K562 (cell line): ENCODE data around the gene EEF1AKMT1. TPM values are rescaled to one million over a fixed set of nuclear protein-coding genes. Genes with fewer than 3 reads are reported as not detected.

Experiments used
- ATAC-seq: fragments of 200-7000 bp; cut with Tn5 transposase; 3 replicates; pipeline ENCODE4 v1.9.1; 2020; ENCODE audit warnings: moderate library complexity
- BruUV-seq: library from RNA; stranded (reverse); fragments of 400-500 nt; replicated peaks from 2 replicates; lab custom pipeline; 2021; lab: Mats Ljungman, UMichigan
- CTCF ChIA-PET: fragments of 300-600 bp; formaldehyde crosslinking; extraction: SDS; loops from one replicate; lab custom pipeline; 2021; ENCODE audit warnings: low intra/inter-chr PET ratio; lab: Yijun Ruan, JAX
- POLR2A ChIA-PET: fragments of 300-600, 350-650 bp; sonication (Branson Sonifier 250); formaldehyde crosslinking; extraction: SDS; loops from one replicate; lab custom pipeline; 2021; ENCODE audit warnings: antibody characterized with exemption, inconsistent platforms; lab: Yijun Ruan, JAX
- DNase-seq, 4 experiments: peaks; one replicate each; pipeline versions ENCODE4 v3.0.0 to v3.0.0-alpha.2; 2011 to 2018; ENCODE audit warnings: low spot score in 3 of 4, mixed read lengths in 3 of 4; ENCODE audit errors: extremely low read depth in 1 of 4
- FAIRE-seq: peaks from 2 replicates; lab custom pipeline; 2011; peaks lifted over from hg19 to GRCh38; lab: Jason Lieb, UNC
- H2AFZ ChIP-seq: 2 replicates; pipeline ENCODE4 v1.6.0; 2011; ENCODE audit warnings: low read depth, low read length, control low read depth, inconsistent platforms
- H3K27ac ChIP-seq: fragments of 200-600 bp; 3 replicates; pipeline ENCODE4 v1.8.0; 2011; ENCODE audit warnings: low read depth, mild to moderate bottlenecking, control low read depth, inconsistent platforms, low read length, moderate library complexity, mixed read lengths; ENCODE audit errors: extremely low read depth
- H3K27me3 ChIP-seq, 2 experiments: fragments of 300-600 bp in 1 of 2; 2 replicates in 1 of 2; 3 replicates in 1 of 2; pipeline versions ENCODE4 v1.6.0 to v1.8.0; 2011; ENCODE audit warnings: inconsistent platforms in 2 of 2, low read length in 2 of 2, mild to moderate bottlenecking in 1 of 2, mixed read lengths in 1 of 2, moderate library complexity in 1 of 2; ENCODE audit not compliant: control insufficient read depth in 2 of 2, insufficient read depth in 2 of 2
- H3K36me3 ChIP-seq: fragments of 300-600 bp; 3 replicates; pipeline ENCODE4 v1.8.0; 2011; ENCODE audit warnings: mild to moderate bottlenecking, low read length, inconsistent platforms; ENCODE audit not compliant: control insufficient read depth, insufficient read depth
- H3K4me1 ChIP-seq, 2 experiments: fragments of 200-600 bp in 1 of 2; replicated peaks in 1 of 2; 2 replicates in 1 of 2; 3 replicates in 1 of 2; pipeline versions ENCODE4 v1.5.1 to v1.8.0; 2011; ENCODE audit warnings: inconsistent platforms in 2 of 2, low read length in 2 of 2, mild to moderate bottlenecking in 1 of 2, mixed read lengths in 1 of 2, moderate library complexity in 1 of 2; ENCODE audit not compliant: control insufficient read depth in 2 of 2, insufficient read depth in 2 of 2
- H3K4me2 ChIP-seq: 2 replicates; pipeline ENCODE4 v1.6.1; 2011; ENCODE audit warnings: low read length, control low read depth, inconsistent platforms, mixed read lengths; ENCODE audit not compliant: insufficient read depth
- H3K4me3 ChIP-seq: fragments of 200-600 bp; sonication (generic), shearing (Covaris generic); 2 replicates; pipeline ENCODE4 v1.5.1; 2016; ENCODE audit warnings: control low read depth, inconsistent platforms
- H3K79me2 ChIP-seq: fragments of 200-600 bp; 3 replicates; pipeline ENCODE4 v1.8.0; 2011; ENCODE audit warnings: low read length, inconsistent platforms; ENCODE audit not compliant: control insufficient read depth, insufficient read depth
- H3K9ac ChIP-seq, 2 experiments: 2 replicates each; pipeline versions ENCODE4 v1.6.0 to v1.6.1; 2011; ENCODE audit warnings: low read depth in 2 of 2, low read length in 2 of 2, control low read depth in 1 of 2, inconsistent platforms in 1 of 2, mild to moderate bottlenecking in 1 of 2, mixed read lengths in 1 of 2; ENCODE audit not compliant: insufficient read depth in 1 of 2
- H3K9me1 ChIP-seq: one replicate; pipeline ENCODE4 v1.6.0; 2011; ENCODE audit warnings: inconsistent platforms, mild to moderate bottlenecking, low read length, moderate library complexity; ENCODE audit not compliant: control insufficient read depth, insufficient read depth
- H3K9me3 ChIP-seq: replicated peaks from 2 replicates; pipeline ENCODE4 v1.5.1; 2011; ENCODE audit warnings: low read depth, low read length, inconsistent platforms; ENCODE audit not compliant: control insufficient read depth, insufficient read depth
- H4K20me1 ChIP-seq: replicated peaks from 2 replicates; pipeline ENCODE4 v1.6.1; 2011; ENCODE audit warnings: low read length, inconsistent platforms, mixed read lengths; ENCODE audit not compliant: control insufficient read depth, insufficient read depth
- ELK1 ChIP-seq: sonication (generic); formaldehyde crosslinking; IDR thresholded peaks from 2 replicates; pipeline ENCODE4 v1.8.1; 2022; ENCODE audit warnings: missing genetic modification reagents
- EZH2 ChIP-seq: IDR thresholded peaks from 2 replicates; pipeline ENCODE4 v1.6.1; 2012; ENCODE audit warnings: low read depth, mild to moderate bottlenecking, inconsistent platforms, low read length, borderline replicate concordance
- HEY1 ChIP-seq: fragments of 250-450 bp; sonication (Bioruptor Pico); IDR thresholded peaks from 2 replicates; pipeline ENCODE4 v1.5.0; 2020; ENCODE audit warnings: mild to moderate bottlenecking, moderate library complexity, borderline replicate concordance
- MAFK ChIP-seq: IDR thresholded peaks from 2 replicates; pipeline ENCODE4 v1.6.1; 2011; ENCODE audit warnings: low read length, improper control_type of control experiment
- MCM7 ChIP-seq, 2 experiments: fragments of 450-650 bp; IDR thresholded peaks; 2 replicates each; pipeline ENCODE4 v1.6.1; 2016 to 2018
- RBM22 ChIP-seq: fragments of 200-400 bp; formaldehyde crosslinking; IDR thresholded peaks from 2 replicates; pipeline ENCODE4 v1.6.1; 2018; ENCODE audit warnings: low read length, low read depth; ENCODE audit not compliant: poor library complexity, severe bottlenecking
- RBM25 ChIP-seq: fragments of 200-400 bp; formaldehyde crosslinking; IDR thresholded peaks from 2 replicates; pipeline ENCODE4 v1.6.1; 2018; ENCODE audit warnings: low read length, low read depth, moderate library complexity; ENCODE audit not compliant: severe bottlenecking
- RFX7 ChIP-seq: fragments of 250-450 bp; sonication (Bioruptor Pico); IDR thresholded peaks from 2 replicates; pipeline ENCODE4 v1.5.1; 2021; ENCODE audit warnings: mild to moderate bottlenecking
- RNF2 ChIP-seq: sonication (generic); IDR thresholded peaks from 2 replicates; pipeline ENCODE4 v1.6.1; 2016
- ZNF586 ChIP-seq: fragments of 450-650 bp; formaldehyde crosslinking; conservative IDR thresholded peaks from 2 replicates; pipeline ENCODE4 v1.4.0; 2020; ENCODE audit warnings: mild to moderate bottlenecking, moderate library complexity
- ZNF609 ChIP-seq: sonication (generic); formaldehyde crosslinking; IDR thresholded peaks from 2 replicates; pipeline ENCODE4 v1.8.1; 2023; ENCODE audit warnings: missing genetic modification reagents, mild to moderate bottlenecking, borderline replicate concordance
- ZNF699 ChIP-seq: fragments of 250-450 bp; sonication (Bioruptor Pico); IDR thresholded peaks from 2 replicates; pipeline ENCODE4 v1.8.0; 2021; ENCODE audit warnings: mild to moderate bottlenecking, moderate library complexity; ENCODE audit not compliant: insufficient replicate concordance
- WGBS: fragments of 100-300 bp; shearing (Covaris generic); methylation state at CpG from one replicate; pipeline ENCODE4 v1.1.6; 2016; ENCODE audit warnings: low coverage, mixed read lengths; ENCODE audit not compliant: insufficient coverage; ENCODE audit errors: missing lambda C conversion rate; 5-methylcytosine and 5-hydroxymethylcytosine counted together
- in situ Hi-C: fragments of 300-500 bp; cut with MboI; formaldehyde crosslinking; loops from 4 replicates; pipeline ENCODE4 v1.15.0; 2018; ENCODE audit warnings: inconsistent platforms, mixed read lengths
- intact Hi-C: fragments of 100-400 bp; cut with micrococcal nuclease; formaldehyde crosslinking; loops from 2 replicates; pipeline ENCODE4 v1.14.2; 2022
- polyA plus RNA-seq, 8 experiments: library from polyadenylated mRNA; depleted of rRNA in 4 of 8; stranded (reverse) in 5 of 8; unstranded in 3 of 8; fragments of >200 nt; fragmentation: Nextera tagmentation in 2 of 8; fragmentation: Illumina TruSeq in 1 of 8; extraction: Ambion mirVana in 2 of 8; extraction: Trizol in 1 of 8; gene quantifications; 2 replicates each; pipeline versions ENCODE4 v1.2.1 to v1.2.3, GENCODE V29; 2011 to 2014; ENCODE audit warnings: inconsistent platforms in 1 of 8, missing spikeins in 1 of 8
- total RNA-seq, 7 experiments: library from RNA; depleted of rRNA in 6 of 7; stranded (reverse); fragments of >200 nt in 6 of 7; fragmentation: Illumina TruSeq in 2 of 7; extraction: Trizol in 2 of 7; gene quantifications; 2 replicates each; pipeline versions ENCODE4 v1.2.1 to v1.2.3, GENCODE V29; 2011 to 2021; ENCODE audit warnings: low replicate concordance in 1 of 7

EEF1AKMT1 gene
- total and polyA plus RNA-seq, 9 of the 15 experiments (the other 6 are each of a cell fraction or from before 2014, with no cell fraction given): 5.3 to 36.3 (median 7.9) TPM

- H3K27ac ChIP-seq: no peak overlapping the region
- BruUV-seq: no TSS peak
- no peak overlapping the region for H3K9ac ChIP-seq
- 36% methylated on average over 6 of the region's 16 CpGs for WGBS
- no peak overlapping the region for H2AFZ ChIP-seq
- no peaks in the 10 kb centered on the region for H4K20me1 ChIP-seq
- no peaks in the 10 kb centered on the region for H3K36me3 ChIP-seq
- peaks cover 0 to 16% of the 10 kb centered on the region in 2 experiments; a peak in 2 of 5 replicates for H3K27me3 ChIP-seq
- H3K79me2 ChIP-seq: no peaks in the 10 kb centered on the region
- no peaks in the 10 kb centered on the region for H3K9me3 ChIP-seq
- FAIRE-seq (no peak), ATAC-seq (no peak), DNase-seq (no peak)
- H3K9me1 ChIP-seq: no peaks in the 10 kb centered on the region
- in situ Hi-C loops: no loop called here
- intact Hi-C loops: no loop called here
- CTCF ChIA-PET: no interaction called here
- H3K4me2 ChIP-seq: no peak overlapping the region
- TF ChIP-seq RNF2 (no peak), ZNF586 (CRISPR knock-in tag) (no peak), MCM7 (IDR thresholded peaks at IDR 0.05) (no peak), RBM25 (no peak), EZH2 (no peak), ZNF609 (CRISPR knock-in tag) (no peak), MAFK (no peak), ZNF699 (CRISPR knock-in tag) (no peak), ELK1 (CRISPR knock-in tag) (no peak), RFX7 (no peak), HEY1 (CRISPR knock-in tag) (no peak), RBM22 (no peak)
- POLR2A ChIA-PET: no interaction called here
- peaks cover 0 to 22% of the 10 kb centered on the region in 2 experiments; a peak in 2 of 5 replicates for H3K4me1 ChIP-seq
- H3K4me3 ChIP-seq: no peak overlapping the region
Measured at GRCh38 chr13:20721058-20721453, 52.7 kb downstream of the EEF1AKMT1 start.
